ENCODE results near the gene ZBTB7B. TPM values are rescaled to one million over a fixed set of nuclear protein-coding genes. Genes with fewer than 3 reads are reported as not detected.

The ZBTB7B gene
- total and polyA plus RNA-seq, 9 of the 15 experiments (the other 6 are each of a cell fraction or from before 2014, with no cell fraction given) = 0.04 to 46.5 (median 15.2) TPM

DNA sequence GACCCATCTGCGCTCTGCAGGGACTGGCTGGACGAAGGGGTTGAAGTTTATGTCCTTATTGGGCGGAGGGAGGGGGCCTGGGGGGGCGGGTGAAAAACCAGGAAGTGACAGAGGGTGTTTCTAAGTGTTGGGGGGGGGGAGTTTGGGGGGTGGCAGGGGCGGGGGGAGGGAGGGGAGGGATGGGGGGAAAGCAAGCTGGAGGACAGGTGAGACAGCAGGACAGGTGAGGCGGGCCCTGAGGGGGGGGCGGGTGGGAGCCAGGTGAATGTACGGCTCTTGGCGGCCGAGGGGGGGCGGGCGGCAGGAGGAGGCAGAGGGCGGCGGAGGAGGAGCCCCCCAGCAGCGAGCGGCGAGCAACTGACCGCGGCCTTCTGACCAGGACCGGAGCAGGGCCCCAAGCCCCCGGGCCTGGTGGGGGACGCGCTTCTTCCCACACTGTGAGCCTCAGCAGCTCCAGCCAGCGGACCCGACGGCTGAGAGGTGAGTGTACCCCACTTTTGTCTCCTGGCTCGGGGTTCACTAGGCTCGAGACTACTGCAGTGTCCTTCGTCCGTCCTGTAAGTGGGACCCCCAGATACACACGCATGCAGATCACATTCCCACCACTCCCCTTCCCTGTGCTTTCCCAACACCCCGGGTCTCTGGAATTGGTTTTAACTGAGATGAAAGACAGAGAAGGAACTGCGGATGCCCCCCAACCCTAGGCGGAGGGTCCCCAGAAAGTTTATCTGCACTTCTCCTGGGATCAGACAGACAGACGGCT, at the start of gene ZBTB7B (continued):
- TF ChIP-seq, protein P1, sequence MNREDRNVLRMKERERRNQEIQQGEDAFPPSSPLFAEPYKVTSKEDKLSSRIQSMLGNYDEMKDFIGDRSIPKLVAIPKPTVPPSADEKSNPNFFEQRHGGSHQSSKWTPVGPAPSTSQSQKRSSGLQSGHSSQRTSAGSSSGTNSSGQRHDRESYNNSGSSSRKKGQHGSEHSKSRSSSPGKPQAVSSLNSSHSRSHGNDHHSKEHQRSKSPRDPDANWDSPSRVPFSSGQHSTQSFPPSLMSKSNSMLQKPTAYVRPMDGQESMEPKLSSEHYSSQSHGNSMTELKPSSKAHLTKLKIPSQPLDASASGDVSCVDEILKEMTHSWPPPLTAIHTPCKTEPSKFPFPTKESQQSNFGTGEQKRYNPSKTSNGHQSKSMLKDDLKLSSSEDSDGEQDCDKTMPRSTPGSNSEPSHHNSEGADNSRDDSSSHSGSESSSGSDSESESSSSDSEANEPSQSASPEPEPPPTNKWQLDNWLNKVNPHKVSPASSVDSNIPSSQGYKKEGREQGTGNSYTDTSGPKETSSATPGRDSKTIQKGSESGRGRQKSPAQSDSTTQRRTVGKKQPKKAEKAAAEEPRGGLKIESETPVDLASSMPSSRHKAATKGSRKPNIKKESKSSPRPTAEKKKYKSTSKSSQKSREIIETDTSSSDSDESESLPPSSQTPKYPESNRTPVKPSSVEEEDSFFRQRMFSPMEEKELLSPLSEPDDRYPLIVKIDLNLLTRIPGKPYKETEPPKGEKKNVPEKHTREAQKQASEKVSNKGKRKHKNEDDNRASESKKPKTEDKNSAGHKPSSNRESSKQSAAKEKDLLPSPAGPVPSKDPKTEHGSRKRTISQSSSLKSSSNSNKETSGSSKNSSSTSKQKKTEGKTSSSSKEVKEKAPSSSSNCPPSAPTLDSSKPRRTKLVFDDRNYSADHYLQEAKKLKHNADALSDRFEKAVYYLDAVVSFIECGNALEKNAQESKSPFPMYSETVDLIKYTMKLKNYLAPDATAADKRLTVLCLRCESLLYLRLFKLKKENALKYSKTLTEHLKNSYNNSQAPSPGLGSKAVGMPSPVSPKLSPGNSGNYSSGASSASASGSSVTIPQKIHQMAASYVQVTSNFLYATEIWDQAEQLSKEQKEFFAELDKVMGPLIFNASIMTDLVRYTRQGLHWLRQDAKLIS (CRISPR knock-in tag; IDR thresholded peaks at IDR 0.05) = 0 out of 2 replicates have a peak, but pooled peaks have one; percentile 44
- TF ChIP-seq SIX5 (IDR thresholded peaks at IDR 0.05; ENCODE audit: borderline replicate concordance in 1 of 2, insufficient read depth in 1 of 2, low read depth in 1 of 2, low read length in 2 of 2) (no peak), POLR2G (IDR thresholded peaks at IDR 0.05; ENCODE audit: low read depth, low read length) (peak; percentile 52; the same call in 1 of the 2 replicates), CHD1 (IDR thresholded peaks at IDR 0.05; ENCODE audit: low read length) (peak; percentile 69)

DNA sequence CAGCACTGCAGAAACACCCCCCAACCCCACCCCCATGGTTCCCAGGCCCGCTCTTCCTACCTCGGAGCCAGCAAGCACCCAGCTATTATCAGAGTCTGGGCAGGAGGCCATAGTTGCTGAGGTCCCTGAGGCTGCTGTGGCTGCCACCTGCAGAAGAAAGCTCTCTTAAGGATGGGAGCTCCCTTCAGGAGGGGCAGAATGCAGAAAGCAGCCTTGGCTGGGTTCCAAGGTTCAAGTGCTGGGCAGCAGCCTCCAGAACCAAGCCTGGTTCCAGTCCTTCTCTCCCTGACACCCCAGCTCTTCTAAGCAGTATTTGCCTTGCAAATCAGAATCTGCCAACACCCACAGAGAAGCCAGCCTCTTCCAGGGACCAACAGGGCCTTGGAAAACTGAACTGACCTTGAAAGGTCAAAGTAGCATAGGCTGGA, 49.0 kb upstream of the ZBTB7B start:
- DNase-seq (ENCODE audit: extremely low read depth in 1 of 4, low spot score in 3 of 4) (no peak), ATAC-seq (no peak), FAIRE-seq (no peak)
- Histone ChIP-seq H3K4me3 (no peak overlapping the region), H3K27ac (ENCODE audit: extremely low read depth, low read depth, low read length) (no peak overlapping the region), H3K9me3 (replicated peaks; ENCODE audit: control insufficient read depth, insufficient read depth, low read depth, low read length) (no peaks in the 10 kb centered on the region), H3K9ac (ENCODE audit: insufficient read depth in 1 of 2, low read depth in 2 of 2, low read length in 2 of 2) (peak overlapping the region in 1 of 2 experiments; percentile 54; a peak in 2 of 4 replicates), H3K4me1 (replicated peaks in 1 of 2; ENCODE audit: control insufficient read depth in 2 of 2, insufficient read depth in 2 of 2, low read length in 2 of 2) (peaks cover 31 to 37% of the 10 kb centered on the region in 2 experiments), H3K36me3 (ENCODE audit: control insufficient read depth, insufficient read depth, low read length) (peaks cover 10% of the 10 kb centered on the region; the same call in 2 of the 3 replicates), H4K20me1 (replicated peaks; ENCODE audit: control insufficient read depth, insufficient read depth, low read length) (no peaks in the 10 kb centered on the region), H3K79me2 (ENCODE audit: control insufficient read depth, insufficient read depth, low read length) (no peaks in the 10 kb centered on the region), H2AFZ (ENCODE audit: low read depth, low read length) (no peak overlapping the region), H3K27me3 (ENCODE audit: control insufficient read depth in 2 of 2, insufficient read depth in 2 of 2, low read length in 2 of 2) (no peaks in the 10 kb centered on the region), H3K4me2 (ENCODE audit: insufficient read depth, low read length) (no peak overlapping the region), H3K9me1 (ENCODE audit: control insufficient read depth, insufficient read depth, low read length) (no peaks in the 10 kb centered on the region)
- intact Hi-C loops (cut with micrococcal nuclease) (loop anchor here (2.0 kb wide), 1 partner anchor 41 kb away; no protein-coding TSS in a partner anchor), in situ Hi-C loops (cut with MboI) (no loop called here)
- WGBS (ENCODE audit: insufficient coverage, low coverage, missing lambda C conversion rate) = 20% methylated on average over 1 of the region's 2 CpGs
- ChIA-PET CTCF (ENCODE audit: low intra/inter-chr PET ratio) (no interaction called here), POLR2A (interaction anchor here (0.6 to 4.8 kb wide), 3 partner anchors 11 to 40 kb away, joined by 3 to 20 read pairs (median 3); partner anchors contain the start of gene SHC1)
- no TSS peak for BruUV-seq (replicated peaks)
- TF ChIP-seq ESRRA (IDR thresholded peaks at IDR 0.05; ENCODE audit: borderline replicate concordance, low read depth) (0 out of 2 replicates have a peak, but pooled peaks have one; percentile 22), NFIC (IDR thresholded peaks at IDR 0.05) (peak; percentile 59), NELFE (IDR thresholded peaks at IDR 0.05; ENCODE audit: insufficient read depth, insufficient read length) (no peak)

All from K562 (cell line).